ENCODE measurements around the gene FMN2. TPM values are rescaled to one million over a fixed set of nuclear protein-coding genes. Genes with fewer than 3 reads are reported as not detected.
"Not testable (repeated sequence)": the region's sequence is repeated elsewhere in the genome, so short reads cannot be mapped to it uniquely, and the experiment has no call there.

FMN2 gene
- total RNA-seq, 1 experiment from 2014 or later, result 0.59 TPM

DNA sequence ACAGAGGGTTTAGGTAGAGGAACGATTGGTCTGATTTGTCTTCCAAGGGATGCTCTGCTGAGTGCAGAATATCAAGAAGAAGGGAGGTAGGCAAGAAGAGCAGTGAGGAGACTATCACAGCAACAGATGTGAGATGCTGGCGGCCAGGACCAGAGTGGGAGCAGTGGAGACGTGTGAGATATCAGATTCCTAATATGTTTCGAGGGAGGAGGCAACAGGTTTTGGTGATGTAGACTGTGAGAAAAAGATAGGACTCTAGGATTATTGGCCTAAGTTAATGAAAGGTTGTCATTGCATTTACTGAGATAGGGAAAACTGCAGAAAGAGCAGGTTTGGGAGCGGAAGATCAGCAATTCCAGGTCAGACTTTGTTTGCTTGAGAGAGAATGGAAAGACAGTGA, 182.9 kb downstream of the FMN2 start:
- Histone ChIP-seq H3K4me1 (ENCODE audit: insufficient read depth, low read length) (no peaks in the 10 kb centered on the region), H3K4ac (ENCODE audit: low read depth, low read length) (no peak overlapping the region), H2BK5ac (ENCODE audit: insufficient read length, low read length) (no peak overlapping the region), H2BK15ac (ENCODE audit: low read depth, low read length) (no peak overlapping the region), H3K18ac (ENCODE audit: insufficient read length, low read depth, low read length) (no peak overlapping the region), H2BK120ac (ENCODE audit: low read depth, low read length, poor library complexity, severe bottlenecking) (no peak overlapping the region), H3K79me2 (ENCODE audit: insufficient read depth, low read length) (no peaks in the 10 kb centered on the region), H2BK20ac (ENCODE audit: low read depth, low read length, poor library complexity, severe bottlenecking) (no peak overlapping the region), H3K9me3 (ENCODE audit: control insufficient read depth, low read depth, low read length) (no peaks in the 10 kb centered on the region), H2BK12ac (ENCODE audit: insufficient read length, low read depth, low read length) (no peak overlapping the region), H3K23ac (ENCODE audit: insufficient read length, low read depth, low read length) (no peak overlapping the region), H4K5ac (ENCODE audit: insufficient read length, low read depth, low read length) (no peak overlapping the region), H4K91ac (ENCODE audit: insufficient read length, low read depth, low read length) (no peak overlapping the region), H2AK5ac (ENCODE audit: insufficient read length, low read length) (no peak overlapping the region), H3K27me3 (ENCODE audit: insufficient read depth, low read length) (no peaks in the 10 kb centered on the region), H2AFZ (ENCODE audit: low read length) (no peak overlapping the region), H4K20me1 (ENCODE audit: control insufficient read depth, insufficient read depth, insufficient read length) (no peaks in the 10 kb centered on the region), H3K27ac (ENCODE audit: insufficient read length, low read depth, low read length) (no peak overlapping the region), H3K9ac (ENCODE audit: extremely low read depth, insufficient read length, low read length) (no peak overlapping the region), H3K23me2 (ENCODE audit: insufficient read length, low read depth, low read length, poor library complexity, severe bottlenecking) (no peaks in the 10 kb centered on the region), H3T11ph (ENCODE audit: low read length) (no peak overlapping the region), H3K56ac (ENCODE audit: insufficient read length, low read depth, low read length) (no peak overlapping the region), H3K79me1 (ENCODE audit: insufficient read depth, low read depth, low read length, poor library complexity, severe bottlenecking) (no peaks in the 10 kb centered on the region), H3K14ac (ENCODE audit: insufficient read depth, low read length) (no peak overlapping the region), H3K4me2 (ENCODE audit: insufficient read depth, insufficient read length, low read length) (no peak overlapping the region), H4K8ac (replicated peaks; ENCODE audit: insufficient read length, low read depth, low read length) (no peak overlapping the region)
- H3K4me1 Mint-ChIP-seq, result peaks cover 6 to 10% of the 10 kb centered on the region in 2 experiments; a peak in 3 of 4 replicates
- no peaks in the 10 kb centered on the region for H3K36me3 Mint-ChIP-seq (ENCODE audit: insufficient read depth in 1 of 3, low read depth in 3 of 3)
- WGBS (ENCODE audit: extremely low coverage, insufficient read length, low lambda C conversion rate), result no CpG with 5 or more reads among the region's 5 CpGs
- H3K27me3 Mint-ChIP-seq (ENCODE audit: low read depth), result no peaks in the 10 kb centered on the region
- peaks cover 0 to 1% of the 10 kb centered on the region in 2 experiments; a peak in 1 of 5 replicates for H3K9me3 Mint-ChIP-seq
- no peak for TF ChIP-seq CTCF (conservative IDR thresholded peaks at IDR 0.05)
- DNase-seq, result no peak
- no peak overlapping the region; a peak in 1 of 7 replicates for H3K27ac Mint-ChIP-seq
- H3K4me3 Mint-ChIP-seq, result no peak overlapping the region; a peak in 1 of 5 replicates

GRCh38 chr1:240275219-240275618, 183.5 kb downstream of the FMN2 start:
- H3K27ac Mint-ChIP-seq; H2BK5ac ChIP-seq (ENCODE audit: insufficient read length, low read length); H3K27ac ChIP-seq (ENCODE audit: insufficient read length, low read depth, low read length); H4K20me1 ChIP-seq (ENCODE audit: control insufficient read depth, insufficient read depth, insufficient read length); H2AK5ac ChIP-seq (ENCODE audit: insufficient read length, low read length); H3K9ac ChIP-seq (ENCODE audit: extremely low read depth, insufficient read length, low read length); H3K23me2 ChIP-seq (ENCODE audit: insufficient read length, low read depth, low read length, poor library complexity, severe bottlenecking); H3K4ac ChIP-seq (ENCODE audit: low read depth, low read length); H2BK120ac ChIP-seq (ENCODE audit: low read depth, low read length, poor library complexity, severe bottlenecking); H4K91ac ChIP-seq (ENCODE audit: insufficient read length, low read depth, low read length); H4K8ac ChIP-seq (replicated peaks; ENCODE audit: insufficient read length, low read depth, low read length); H3K14ac ChIP-seq (ENCODE audit: insufficient read depth, low read length); H2BK15ac ChIP-seq (ENCODE audit: low read depth, low read length); H3K56ac ChIP-seq (ENCODE audit: insufficient read length, low read depth, low read length); H3K27me3 ChIP-seq (ENCODE audit: insufficient read depth, low read length); H3K9me3 ChIP-seq (ENCODE audit: control insufficient read depth, low read depth, low read length); H3K23ac ChIP-seq (ENCODE audit: insufficient read length, low read depth, low read length); H3K4me1 ChIP-seq (ENCODE audit: insufficient read depth, low read length); H3K79me2 ChIP-seq (ENCODE audit: insufficient read depth, low read length); DNase-seq; H2BK20ac ChIP-seq (ENCODE audit: low read depth, low read length, poor library complexity, severe bottlenecking); H2AFZ ChIP-seq (ENCODE audit: low read length); H2BK12ac ChIP-seq (ENCODE audit: insufficient read length, low read depth, low read length); H3K9me3 Mint-ChIP-seq; H4K5ac ChIP-seq (ENCODE audit: insufficient read length, low read depth, low read length); H3K18ac ChIP-seq (ENCODE audit: insufficient read length, low read depth, low read length); H3K4me2 ChIP-seq (ENCODE audit: insufficient read depth, insufficient read length, low read length); H3T11ph ChIP-seq (ENCODE audit: low read length); H3K79me1 ChIP-seq (ENCODE audit: insufficient read depth, low read depth, low read length, poor library complexity, severe bottlenecking); H3K36me3 Mint-ChIP-seq (ENCODE audit: insufficient read depth in 1 of 3, low read depth in 3 of 3); H3K27me3 Mint-ChIP-seq (ENCODE audit: low read depth); H3K4me3 Mint-ChIP-seq: not testable (repeated sequence)
- H3K4me1 Mint-ChIP-seq, result peaks cover 6 to 10% of the 10 kb centered on the region in 2 experiments; a peak in 3 of 4 replicates
